Measurements from ENCODE around the gene TXNL4A. TPM values are rescaled to one million over a fixed set of nuclear protein-coding genes. Genes with fewer than 3 reads are reported as not detected.

The TXNL4A gene
- total RNA-seq, 4 donors from 2014 or later = 4.1 to 36.8 (median 31.0) TPM

GRCh38 chr18:79935499-79935898 is 52.9 kb downstream of the TXNL4A start:
- no peak for TF ChIP-seq CTCF (IDR thresholded peaks at IDR 0.05)
- no peak for TF ChIP-seq POLR2AphosphoS5 (IDR thresholded peaks at IDR 0.05)
- TF ChIP-seq EP300 (IDR thresholded peaks at IDR 0.05; ENCODE audit: low read depth) = no peak
- TF ChIP-seq POLR2A (IDR thresholded peaks at IDR 0.05) = no peak
- Histone ChIP-seq H3K36me3 (peaks cover 0 to 18% (median 6%) of the 10 kb centered on the region in 4 donors), H3K4me1 (peaks cover 0 to 67% (median 39%) of the 10 kb centered on the region in 4 donors), H3K27ac (peak overlapping the region; percentile 59 to 84 (median 72)), H3K9me3 (peaks cover 17 to 22% of the 10 kb centered on the region in 2 donors), H3K4me3 (no peak overlapping the region), H3K27me3 (no peaks in the 10 kb centered on the region)
- WGBS, 2 donors (ENCODE audit: low coverage in 1 of 2) = 98% methylated on average over 3 of the region's 3 CpGs; no CpG with 5 or more reads in 1 of the 2 donors
- intact Hi-C loops (cut with DNase I; ENCODE audit: low total_unique reads) = no loop called here
- in situ Hi-C loops (cut with MboI; ENCODE audit: low pct_ligation_motif_present in 1 of 4, low pct_unique_long_range_greater_than_20kb in 1 of 4, low sequenced_read_pairs in 3 of 4) = no loop called here
- peak; percentile 5 for DNase-seq

- Histone ChIP-seq H3K4me1 (peaks cover 0 to 63% (median 39%) of the 10 kb centered on the region in 4 donors), H3K9me3 (peaks cover 21 to 26% of the 10 kb centered on the region in 2 donors), H3K27ac (peak overlapping the region; percentile 59 to 84 (median 72)), H3K4me3 (no peak overlapping the region), H3K27me3 (no peaks in the 10 kb centered on the region), H3K36me3 (peaks cover 0 to 22% (median 8%) of the 10 kb centered on the region in 4 donors)
- peak; percentile 5 for DNase-seq
- in situ Hi-C loops (cut with MboI; ENCODE audit: low pct_ligation_motif_present in 1 of 4, low pct_unique_long_range_greater_than_20kb in 1 of 4, low sequenced_read_pairs in 3 of 4) = no loop called here
- TF ChIP-seq POLR2A (IDR thresholded peaks at IDR 0.05) = no peak
- no peak for TF ChIP-seq POLR2AphosphoS5 (IDR thresholded peaks at IDR 0.05)
- no peak for TF ChIP-seq CTCF (IDR thresholded peaks at IDR 0.05)
- TF ChIP-seq EP300 (IDR thresholded peaks at IDR 0.05; ENCODE audit: low read depth) = no peak
- intact Hi-C loops (cut with DNase I; ENCODE audit: low total_unique reads) = no loop called here
- 69 to 80% methylated on average over 3 to 5 of the region's 5 CpGs for WGBS, 2 donors (ENCODE audit: low coverage in 1 of 2)
Measured at GRCh38 chr18:79935098-79935480, 53.3 kb downstream of the TXNL4A start.

- Histone ChIP-seq H3K27ac (peak overlapping the region; percentile 59 to 84 (median 72)), H3K4me3 (no peak overlapping the region), H3K27me3 (no peaks in the 10 kb centered on the region), H3K36me3 (peaks cover 0 to 28% (median 11%) of the 10 kb centered on the region in 4 donors), H3K4me1 (peaks cover 0 to 60% (median 37%) of the 10 kb centered on the region in 4 donors), H3K9me3 (peaks cover 27 to 32% of the 10 kb centered on the region in 2 donors)
- TF ChIP-seq CTCF (IDR thresholded peaks at IDR 0.05) (peak in 4 of 5 experiments; percentile 23 to 53 (median 38)), POLR2A (IDR thresholded peaks at IDR 0.05) (no peak), EP300 (IDR thresholded peaks at IDR 0.05; ENCODE audit: low read depth) (no peak), POLR2AphosphoS5 (IDR thresholded peaks at IDR 0.05) (peak in 1 of 3 donors; percentile 35)
- in situ Hi-C loops (cut with MboI; ENCODE audit: low pct_ligation_motif_present in 1 of 4, low pct_unique_long_range_greater_than_20kb in 1 of 4, low sequenced_read_pairs in 3 of 4) = no loop called here
- intact Hi-C loops (cut with DNase I; ENCODE audit: low total_unique reads) = no loop called here
- WGBS, 2 donors (ENCODE audit: low coverage in 1 of 2) = 44 to 61% methylated on average over 3 to 8 of the region's 8 CpGs
- peak; percentile 62 for DNase-seq
Measured at GRCh38 chr18:79934311-79935097, 53.9 kb downstream of the TXNL4A start.

- Histone ChIP-seq H3K27me3 (no peaks in the 10 kb centered on the region), H3K4me3 (no peak overlapping the region), H3K36me3 (peaks cover 0 to 35% (median 14%) of the 10 kb centered on the region in 4 donors), H3K27ac (peak overlapping the region; percentile 59 to 84 (median 72)), H3K4me1 (peaks cover 0 to 54% (median 33%) of the 10 kb centered on the region in 4 donors), H3K9me3 (peaks cover 34 to 39% of the 10 kb centered on the region in 2 donors)
- no peak for TF ChIP-seq EP300 (IDR thresholded peaks at IDR 0.05; ENCODE audit: low read depth)
- no peak for TF ChIP-seq POLR2A (IDR thresholded peaks at IDR 0.05)
- TF ChIP-seq POLR2AphosphoS5 (IDR thresholded peaks at IDR 0.05) = no peak
- TF ChIP-seq CTCF (IDR thresholded peaks at IDR 0.05) = peak in 4 of 5 experiments; percentile 22 to 45 (median 26)
- peak; percentile 71 for DNase-seq
- WGBS, 2 donors (ENCODE audit: low coverage in 1 of 2) = 80% methylated on average over 10 of the region's 10 CpGs; no CpG with 5 or more reads in 1 of the 2 donors
- intact Hi-C loops (cut with DNase I; ENCODE audit: low total_unique reads) = no loop called here
- in situ Hi-C loops (cut with MboI; ENCODE audit: low pct_ligation_motif_present in 1 of 4, low pct_unique_long_range_greater_than_20kb in 1 of 4, low sequenced_read_pairs in 3 of 4) = no loop called here
Measured at GRCh38 chr18:79933765-79934164, 54.6 kb downstream of the TXNL4A start.
